GM18520 (cell line): Measurements from ENCODE around the gene SFXN5.

Source experiments
- ATAC-seq: cut with Tn5 transposase; IDR thresholded peaks from one replicate; pipeline ENCODE4 v1.9.1; 2021; ENCODE audit not compliant: unreplicated experiment

SFXN5 gene

GRCh38 chr2:72981536-72981935 lies 90.0 kb downstream of the SFXN5 start:
- no peak for ATAC-seq

GRCh38 chr2:72980535-72981217 lies 90.8 kb downstream of the SFXN5 start:
- ATAC-seq = no peak

- no peak for ATAC-seq
These were observed 91.6 kb downstream of the SFXN5 start for GRCh38 chr2:72979896-72980295.

GRCh38 chr2:72975017-72975416 lies 96.5 kb downstream of the SFXN5 start:
- ATAC-seq = no peak

- no peak for ATAC-seq
These were observed 97.1 kb downstream of the SFXN5 start for GRCh38 chr2:72974436-72974754.

- peak; percentile 71 for ATAC-seq
These were observed 97.7 kb downstream of the SFXN5 start for GRCh38 chr2:72973566-72974435.

- ATAC-seq = no peak
These were observed 98.4 kb downstream of the SFXN5 start for GRCh38 chr2:72973137-72973535.

GRCh38 chr2:72972352-72973136 lies 99.0 kb downstream of the SFXN5 start:
- ATAC-seq = no peak

GRCh38 chr2:72971036-72971435 lies 100.5 kb downstream of the SFXN5 start:
- no peak for ATAC-seq

- ATAC-seq = no peak
These were observed 101.8 kb downstream of the SFXN5 start for GRCh38 chr2:72969706-72970105.

- ATAC-seq = no peak
These were observed 103.2 kb downstream of the SFXN5 start for GRCh38 chr2:72968286-72968685.

- ATAC-seq = no peak
These were observed 105.6 kb downstream of the SFXN5 start for GRCh38 chr2:72965770-72966450.

GRCh38 chr2:72965016-72965415 lies 106.5 kb downstream of the SFXN5 start:
- no peak for ATAC-seq

GRCh38 chr2:72964146-72964525 lies 107.4 kb downstream of the SFXN5 start:
- no peak for ATAC-seq

- no peak for ATAC-seq
These were observed 107.9 kb downstream of the SFXN5 start for GRCh38 chr2:72963423-72964145.

GRCh38 chr2:72962911-72963310 lies 108.6 kb downstream of the SFXN5 start:
- ATAC-seq = no peak

- ATAC-seq = no peak
These were observed 109.6 kb downstream of the SFXN5 start for GRCh38 chr2:72961853-72962468.

- ATAC-seq = no peak
These were observed 110.3 kb downstream of the SFXN5 start for GRCh38 chr2:72961036-72961720.
